Common myeloid progenitor, CD34-positive (primary cell): ENCODE data around the gene PDZD4.

Experiments used
- CTCF ChIA-PET: fragments of 350-600 bp; sonication (Branson Sonifier 250); formaldehyde crosslinking; loops from one replicate; lab custom pipeline; 2021; ENCODE audit warnings: antibody characterized with exemption; lab: Charles Lee
- POLR2A ChIA-PET: fragments of 350-600 bp; sonication (Branson Sonifier 250); formaldehyde crosslinking; loops from one replicate; lab custom pipeline; 2021; ENCODE audit warnings: antibody characterized with exemption; lab: Charles Lee
- DNase-seq, 3 donors: peaks; one replicate each; pipeline versions ENCODE4 v3.0.0 to v3.0.0-alpha.2; 2013
- H3K27ac ChIP-seq, 2 experiments: 1 replicate in 1 of 2; 2 replicates in 1 of 2; pipeline ENCODE4 v1.7.0; 2013; ENCODE audit warnings: inconsistent platforms in 2 of 2, low read length in 2 of 2, mild to moderate bottlenecking in 2 of 2, low read depth in 1 of 2, moderate library complexity in 1 of 2; ENCODE audit not compliant: severe bottlenecking in 2 of 2, insufficient read depth in 1 of 2, poor library complexity in 1 of 2
- H3K27me3 ChIP-seq, 5 experiments: replicated peaks in 2 of 5; 1 replicate in 3 of 5; 2 replicates in 2 of 5; pipeline versions ENCODE4 v1.6.1 to v1.7.0; 2013; ENCODE audit warnings: low read length in 4 of 5, mild to moderate bottlenecking in 2 of 5, moderate library complexity in 2 of 5, inconsistent platforms in 1 of 5; ENCODE audit not compliant: insufficient read depth in 5 of 5, control insufficient read depth in 4 of 5
- H3K36me3 ChIP-seq, 4 experiments: 1 replicate in 2 of 4; 2 replicates in 2 of 4; pipeline versions ENCODE4 v1.6.1 to v1.7.0; 2013; ENCODE audit warnings: low read length in 3 of 4, control low read depth in 1 of 4, mild to moderate bottlenecking in 1 of 4; ENCODE audit not compliant: control insufficient read depth in 4 of 4, insufficient read depth in 4 of 4
- H3K4me1 ChIP-seq, 4 experiments: 1 replicate in 3 of 4; 2 replicates in 1 of 4; pipeline versions ENCODE4 v1.6.1 to v1.7.1; 2013; ENCODE audit warnings: low read length in 3 of 4, mild to moderate bottlenecking in 3 of 4, control low read depth in 1 of 4, inconsistent platforms in 1 of 4, moderate library complexity in 1 of 4; ENCODE audit not compliant: control insufficient read depth in 4 of 4, insufficient read depth in 4 of 4; ENCODE audit errors: control extremely low read depth in 1 of 4
- H3K4me3 ChIP-seq, 7 experiments: 1 replicate in 4 of 7; 2 replicates in 3 of 7; pipeline versions ENCODE4 v1.5.1 to v1.7.0; 2013; ENCODE audit warnings: mild to moderate bottlenecking in 7 of 7, low read length in 6 of 7, moderate library complexity in 6 of 7, inconsistent platforms in 2 of 7, low read depth in 2 of 7, control low read depth in 1 of 7; ENCODE audit not compliant: insufficient read depth in 4 of 7, control insufficient read depth in 1 of 7; ENCODE audit errors: extremely low read depth in 1 of 7
- H3K9me3 ChIP-seq, 5 experiments: 1 replicate in 4 of 5; 2 replicates in 1 of 5; pipeline versions ENCODE4 v1.6.1 to v1.7.1; 2013; ENCODE audit warnings: low read length in 4 of 5, mild to moderate bottlenecking in 2 of 5, inconsistent platforms in 1 of 5, low read depth in 1 of 5, moderate library complexity in 1 of 5; ENCODE audit not compliant: control insufficient read depth in 4 of 5, insufficient read depth in 2 of 5; ENCODE audit errors: control extremely low read depth in 1 of 5
- WGBS: methylation state at CpG from one replicate; pipeline ENCODE4 v1.1.5; 2013; ENCODE audit not compliant: insufficient coverage; 5-methylcytosine and 5-hydroxymethylcytosine counted together

The PDZD4 gene

DNA sequence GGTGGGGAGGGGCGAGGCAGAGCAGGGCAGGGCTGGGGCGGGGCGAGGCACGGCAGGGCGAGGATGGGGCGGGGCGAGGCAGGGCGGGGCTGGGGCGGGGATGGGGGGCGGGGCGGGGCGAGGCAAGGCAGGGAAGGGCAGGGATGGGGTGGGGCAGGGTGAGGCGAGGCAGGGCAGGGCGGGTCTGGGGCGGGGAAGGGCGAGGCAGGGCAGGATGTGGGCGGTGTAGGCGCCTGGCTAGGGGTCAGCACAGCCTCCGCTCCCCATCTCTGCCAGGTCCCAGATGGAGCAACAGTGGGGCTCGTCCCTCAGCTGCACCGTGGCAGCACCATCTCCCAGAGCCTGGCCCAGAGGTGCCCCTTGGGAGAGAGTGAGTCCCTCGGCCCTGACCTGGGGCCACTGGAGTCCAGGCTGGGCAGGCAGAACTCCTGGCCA is 53.7 kb downstream of the PDZD4 start:
- 90% methylated on average over 10 of the region's 22 CpGs for WGBS
- DNase-seq: no peak
- Histone ChIP-seq H3K4me3 (no peak overlapping the region), H3K27ac (no peak overlapping the region), H3K36me3 (no peaks in the 10 kb centered on the region), H3K27me3 (peaks cover 0 to 7% (median 0%) of the 10 kb centered on the region in 5 experiments), H3K4me1 (peaks cover 0 to 12% (median 9%) of the 10 kb centered on the region in 4 experiments), H3K9me3 (no peaks in the 10 kb centered on the region)
- POLR2A ChIA-PET: no interaction called here
- CTCF ChIA-PET: no interaction called here

DNA sequence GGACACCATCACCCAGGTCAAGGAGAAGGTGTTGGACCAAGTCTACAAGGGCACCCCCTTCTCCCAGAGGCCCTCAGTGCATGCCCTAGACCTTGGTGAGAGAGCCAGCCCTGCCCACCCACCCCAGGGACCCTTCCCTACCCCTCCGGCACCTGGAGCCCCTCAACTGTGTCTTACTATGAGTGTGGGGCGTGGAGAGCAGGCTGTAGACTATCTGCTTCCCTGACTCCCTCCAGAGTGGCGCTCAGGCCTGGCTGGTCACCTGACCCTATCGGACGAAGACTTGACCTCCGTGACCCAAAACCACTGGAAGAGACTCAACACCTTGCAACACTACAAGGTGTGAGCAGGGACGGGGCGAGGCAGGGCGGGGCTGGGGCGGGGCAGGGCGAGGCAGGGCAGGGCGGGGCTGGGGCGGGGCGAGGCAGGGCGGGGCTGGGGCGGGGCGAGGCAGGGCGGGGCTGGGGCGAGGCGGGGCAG is 54.2 kb downstream of the PDZD4 start:
- DNase-seq: no peak
- peaks cover 0 to 11% (median 8%) of the 10 kb centered on the region in 4 experiments for H3K4me1 ChIP-seq
- WGBS: 85% methylated on average over 4 of the region's 20 CpGs
- no peak overlapping the region for H3K4me3 ChIP-seq
- no peaks in the 10 kb centered on the region for H3K9me3 ChIP-seq
- H3K27me3 ChIP-seq: peaks cover 0 to 7% (median 0%) of the 10 kb centered on the region in 5 experiments
- CTCF ChIA-PET: no interaction called here
- no peak overlapping the region for H3K27ac ChIP-seq
- no peaks in the 10 kb centered on the region for H3K36me3 ChIP-seq
- POLR2A ChIA-PET: no interaction called here

DNA sequence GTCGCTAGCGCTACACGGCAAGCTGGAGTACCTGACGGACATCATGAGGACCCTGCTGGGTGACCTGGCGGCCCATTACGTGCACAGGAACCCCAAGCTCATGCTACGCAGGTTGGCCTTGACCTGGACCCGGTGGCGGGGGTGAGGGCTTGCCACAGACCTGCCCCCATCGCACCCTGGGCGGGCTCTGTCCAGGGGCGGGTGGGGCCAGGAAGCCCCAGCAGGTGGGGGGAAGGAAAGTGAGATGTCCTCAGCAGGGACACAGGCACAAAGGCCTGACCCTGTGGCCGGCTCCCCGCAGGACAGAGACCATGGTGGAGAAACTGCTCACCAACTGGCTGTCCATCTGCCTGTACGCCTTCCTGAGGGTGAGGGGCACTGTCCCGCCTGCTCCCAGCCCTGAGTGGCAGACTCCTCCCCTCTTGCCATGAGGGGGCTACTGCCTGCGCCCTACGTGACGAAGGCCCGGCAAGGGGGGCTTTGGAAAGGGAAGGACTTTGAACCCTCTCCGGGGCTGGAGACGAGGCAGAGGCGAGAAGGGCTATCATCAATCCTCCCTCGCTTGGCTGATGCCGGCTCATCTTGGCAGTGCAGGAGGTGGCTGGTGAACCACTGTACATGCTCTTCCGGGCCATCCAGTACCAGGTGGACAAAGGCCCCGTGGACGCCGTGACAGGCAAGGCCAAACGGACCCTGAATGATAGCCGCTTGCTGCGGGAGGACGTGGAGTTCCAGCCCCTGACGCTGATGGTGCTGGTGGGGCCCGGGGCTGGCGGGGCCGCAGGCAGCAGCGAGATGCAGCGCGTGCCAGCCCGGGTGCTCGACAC is 54.8 kb downstream of the PDZD4 start:
- Histone ChIP-seq H3K9me3 (no peaks in the 10 kb centered on the region), H3K4me3 (no peak overlapping the region), H3K4me1 (peaks cover 0 to 6% (median 6%) of the 10 kb centered on the region in 4 experiments), H3K27me3 (peaks cover 0 to 7% (median 0%) of the 10 kb centered on the region in 5 experiments), H3K27ac (no peak overlapping the region), H3K36me3 (no peaks in the 10 kb centered on the region)
- DNase-seq: no peak
- POLR2A ChIA-PET: no interaction called here
- CTCF ChIA-PET: interaction anchor here (0.8 kb wide), 1 partner anchor 14 kb away, joined by 3 read pairs; no protein-coding TSS in a partner anchor
- WGBS: 95% methylated on average over 32 of the region's 42 CpGs

DNA sequence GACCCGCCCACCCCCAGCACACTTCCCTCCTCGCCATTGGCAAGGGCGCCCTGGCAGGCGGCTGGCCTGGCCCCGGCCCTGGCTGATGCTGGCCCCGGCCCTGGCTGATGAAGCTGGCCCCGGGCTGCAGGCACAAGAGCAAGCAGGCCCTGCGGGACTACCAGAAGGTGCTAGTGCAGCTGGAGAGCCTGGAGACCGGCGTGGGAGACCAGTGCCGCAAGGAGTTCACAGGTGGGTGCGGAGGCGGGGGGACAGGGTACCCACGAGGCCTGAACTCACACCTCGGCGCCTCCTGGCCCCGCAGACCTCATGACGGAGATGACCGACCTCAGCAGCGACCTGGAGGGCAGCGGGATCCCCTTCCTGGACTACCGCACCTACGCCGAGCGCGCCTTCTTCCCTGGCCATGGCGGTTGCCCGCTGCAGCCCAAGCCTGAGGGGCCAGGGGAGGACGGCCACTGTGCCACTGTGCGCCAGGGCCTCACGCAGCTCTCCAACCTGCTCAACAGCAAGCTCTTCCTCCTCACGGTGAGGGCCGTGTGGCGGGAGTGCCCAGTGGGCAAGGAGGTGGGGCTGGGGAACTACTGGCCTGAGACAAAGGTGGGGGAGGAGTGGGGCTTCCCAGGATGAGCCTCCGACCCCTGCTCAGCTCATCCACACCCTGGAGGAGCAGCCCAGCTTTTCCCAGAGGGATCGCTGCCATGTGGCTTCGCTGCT is 55.6 kb downstream of the PDZD4 start:
- Histone ChIP-seq H3K27me3 (peaks cover 0 to 7% (median 0%) of the 10 kb centered on the region in 5 experiments), H3K36me3 (no peaks in the 10 kb centered on the region), H3K4me1 (no peaks in the 10 kb centered on the region), H3K9me3 (no peaks in the 10 kb centered on the region), H3K27ac (no peak overlapping the region), H3K4me3 (no peak overlapping the region)
- POLR2A ChIA-PET: no interaction called here
- CTCF ChIA-PET: interaction anchor here (0.8 kb wide), 1 partner anchor 14 kb away, joined by 3 read pairs; no protein-coding TSS in a partner anchor
- no peak for DNase-seq
- WGBS: 96% methylated on average over 24 of the region's 37 CpGs

DNA sequence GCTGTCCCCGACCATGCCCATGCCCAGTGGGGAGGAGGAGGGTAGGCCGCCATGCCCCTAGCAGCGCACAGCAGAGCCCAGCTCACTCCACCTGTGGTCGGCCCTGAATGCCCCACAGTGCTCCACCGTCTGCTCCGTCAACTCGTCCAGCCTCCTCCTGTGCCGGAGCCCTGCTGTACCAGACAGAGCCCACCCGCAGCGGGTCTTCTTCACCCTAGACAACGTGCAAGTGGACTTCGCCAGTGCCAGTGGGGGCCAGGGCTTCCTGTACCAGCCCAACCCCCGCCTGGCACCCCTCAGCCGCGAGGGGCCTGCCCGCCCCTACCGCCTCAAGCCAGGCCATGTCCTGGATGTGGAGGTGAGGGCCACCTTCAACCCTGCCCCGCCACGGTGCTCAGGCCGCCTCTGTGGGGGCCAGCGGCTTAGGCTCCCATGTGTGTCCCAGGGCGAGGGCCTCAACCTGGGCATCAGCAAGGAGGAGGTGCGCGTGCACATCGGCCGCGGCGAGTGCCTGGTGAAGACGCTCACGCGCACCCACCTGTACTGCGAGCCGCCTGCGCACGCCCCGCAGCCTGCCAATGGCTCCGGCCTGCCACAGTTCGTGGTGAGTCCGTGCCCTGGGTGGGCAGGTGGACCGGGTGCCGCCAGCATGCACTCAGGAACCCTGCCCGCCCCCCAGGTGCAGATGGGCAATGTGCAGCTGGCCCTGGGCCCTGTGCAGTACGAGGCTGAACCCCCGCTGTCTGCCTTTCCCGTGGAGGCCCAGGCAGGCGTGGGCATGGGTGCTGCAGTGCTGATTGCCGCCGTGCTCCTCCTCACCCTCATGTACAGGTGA is 56.4 kb downstream of the PDZD4 start:
- no peak overlapping the region for H3K27ac ChIP-seq
- 96% methylated on average over 44 of the region's 48 CpGs for WGBS
- ChIA-PET POLR2A (no interaction called here), CTCF (interaction anchor here (0.8 kb wide), 1 partner anchor 15 kb away, joined by 3 read pairs; no protein-coding TSS in a partner anchor)
- peaks cover 0 to 7% (median 0%) of the 10 kb centered on the region in 5 experiments for H3K27me3 ChIP-seq
- H3K9me3 ChIP-seq: no peaks in the 10 kb centered on the region
- no peaks in the 10 kb centered on the region for H3K4me1 ChIP-seq
- H3K36me3 ChIP-seq: no peaks in the 10 kb centered on the region
- DNase-seq: no peak
- no peak overlapping the region for H3K4me3 ChIP-seq

DNA sequence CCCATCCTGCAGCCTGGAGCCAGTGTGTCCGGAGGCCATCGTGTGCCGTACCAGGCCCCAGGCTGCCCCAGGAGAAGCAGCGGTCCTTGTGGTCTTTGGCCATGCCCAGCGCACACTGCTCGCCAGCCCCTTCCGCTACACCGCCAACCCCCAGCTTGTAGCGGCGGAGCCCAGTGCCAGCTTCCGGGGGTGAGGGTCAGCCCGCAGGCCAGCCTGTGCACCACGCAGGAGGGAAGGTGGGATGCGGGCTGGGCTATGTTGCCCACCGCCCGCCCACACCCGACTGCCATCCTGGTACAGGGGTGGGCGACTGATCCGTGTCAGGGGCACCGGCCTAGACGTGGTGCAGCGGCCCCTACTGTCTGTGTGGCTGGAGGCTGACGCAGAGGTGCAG is 57.1 kb downstream of the PDZD4 start:
- 98% methylated on average over 17 of the region's 23 CpGs for WGBS
- Histone ChIP-seq H3K27ac (no peak overlapping the region), H3K36me3 (no peaks in the 10 kb centered on the region), H3K9me3 (no peaks in the 10 kb centered on the region), H3K4me3 (no peak overlapping the region), H3K27me3 (peaks cover 0 to 7% (median 0%) of the 10 kb centered on the region in 5 experiments), H3K4me1 (peaks cover 0 to 6% (median 3%) of the 10 kb centered on the region in 4 experiments)
- POLR2A ChIA-PET: no interaction called here
- CTCF ChIA-PET: no interaction called here
- no peak for DNase-seq
